GM12878 (cell line): ENCODE results near the gene LGALS8. TPM values are rescaled to one million over a fixed set of nuclear protein-coding genes. Genes with fewer than 3 reads are reported as not detected.
A peak's percentile ranks its signal among the peaks of the same experiment; 100 is the strongest.

Source experiments
- ASH2L ChIP-seq: fragments of 300-600, 200-600 bp; sonication (generic); IDR thresholded peaks from 2 replicates; pipeline ENCODE4 v1.6.1; 2017; ENCODE audit warnings: low read depth, mild to moderate bottlenecking, borderline replicate concordance
- ATF2 ChIP-seq: IDR thresholded peaks from 2 replicates; pipeline ENCODE4 v1.6.1; 2012; ENCODE audit warnings: low read length, inconsistent platforms
- CBX5 ChIP-seq: sonication (generic); IDR thresholded peaks from 2 replicates; pipeline ENCODE4 v1.6.1; 2016; ENCODE audit warnings: low read depth, moderate library complexity, mild to moderate bottlenecking, inconsistent platforms
- CHD2 ChIP-seq: IDR thresholded peaks from 2 replicates; pipeline ENCODE4 v1.6.1; 2011; ENCODE audit warnings: low read depth, low read length, improper control_type of control experiment, borderline replicate concordance
- IKZF2 ChIP-seq, 2 experiments: fragments of 450-650 bp; IDR thresholded peaks; 2 replicates each; pipeline ENCODE4 v1.6.1; 2017; ENCODE audit warnings: mild to moderate bottlenecking in 2 of 2, moderate library complexity in 2 of 2
- IRF3 ChIP-seq: fragments of 450-650 bp; IDR thresholded peaks from 2 replicates; pipeline ENCODE4 v1.6.1; 2014; ENCODE audit warnings: mild to moderate bottlenecking
- IRF4 ChIP-seq: IDR thresholded peaks from 2 replicates; pipeline ENCODE4 v1.6.1; 2011; ENCODE audit warnings: low read depth, low read length
- KLF5 ChIP-seq: fragments of 450-650 bp; IDR thresholded peaks from 2 replicates; pipeline ENCODE4 v1.6.1; 2014; ENCODE audit warnings: mild to moderate bottlenecking; ENCODE audit not compliant: partially characterized antibody
- LARP7 ChIP-seq: fragments of 450-650 bp; IDR thresholded peaks from 2 replicates; pipeline ENCODE4 v1.6.1; 2017; ENCODE audit warnings: mild to moderate bottlenecking
- MEF2B ChIP-seq: fragments of 450-650 bp; IDR thresholded peaks from 2 replicates; pipeline ENCODE4 v1.6.1; 2018; ENCODE audit warnings: mild to moderate bottlenecking, moderate library complexity; ENCODE audit not compliant: partially characterized antibody, poor library complexity, severe bottlenecking
- MYB ChIP-seq: fragments of 150-350 bp; IDR thresholded peaks from 2 replicates; pipeline ENCODE4 v1.6.1; 2014; ENCODE audit warnings: mild to moderate bottlenecking, low read depth, low read length, borderline replicate concordance
- NFIC ChIP-seq: IDR thresholded peaks from 2 replicates; pipeline ENCODE4 v1.6.1; 2012; ENCODE audit warnings: low read depth, mild to moderate bottlenecking, inconsistent platforms, low read length, moderate library complexity
- PBX3 ChIP-seq: IDR thresholded peaks from 2 replicates; pipeline ENCODE4 v1.6.1; 2011; ENCODE audit warnings: mild to moderate bottlenecking, low read depth, low read length, moderate library complexity; ENCODE audit not compliant: insufficient replicate concordance
- POLR2AphosphoS5 ChIP-seq: IDR thresholded peaks from 2 replicates; pipeline ENCODE4 v1.6.1; 2011; ENCODE audit warnings: mild to moderate bottlenecking, low read length, inconsistent platforms
- SPI1 ChIP-seq: IDR thresholded peaks from 2 replicates; pipeline ENCODE4 v1.6.1; 2011; ENCODE audit warnings: low read depth, mild to moderate bottlenecking, low read length, moderate library complexity, borderline replicate concordance; ENCODE audit not compliant: insufficient read depth
- SREBF2 ChIP-seq: IDR thresholded peaks from 2 replicates; pipeline ENCODE4 v1.6.1; 2012; ENCODE audit warnings: mild to moderate bottlenecking, low read length
- USF2 ChIP-seq: IDR thresholded peaks from 2 replicates; pipeline ENCODE4 v1.6.1; 2011; ENCODE audit warnings: low read depth, low read length, improper control_type of control experiment, borderline replicate concordance
- WRNIP1 ChIP-seq: IDR thresholded peaks from 2 replicates; pipeline ENCODE4 v1.6.1; 2011; ENCODE audit warnings: low read depth, low read length, improper control_type of control experiment, borderline replicate concordance
- YBX1 ChIP-seq: fragments of 450-650 bp; IDR thresholded peaks from 2 replicates; pipeline ENCODE4 v1.6.1; 2016; ENCODE audit warnings: antibody characterized with exemption
- ZBED1 ChIP-seq: IDR thresholded peaks from 2 replicates; pipeline ENCODE4 v1.6.1; 2016; ENCODE audit warnings: borderline replicate concordance
- ZBTB40 ChIP-seq: fragments of 450-650 bp; IDR thresholded peaks from 2 replicates; pipeline ENCODE4 v1.6.1; 2016; ENCODE audit warnings: mild to moderate bottlenecking, moderate library complexity, borderline replicate concordance
- ZNF207 ChIP-seq: fragments of 450-650 bp; IDR thresholded peaks from 2 replicates; pipeline ENCODE4 v1.6.1; 2014; ENCODE audit warnings: antibody characterized with exemption, mild to moderate bottlenecking, borderline replicate concordance
- polyA plus RNA-seq, 11 experiments: library from polyadenylated mRNA; depleted of rRNA in 4 of 11; unstranded in 6 of 11; stranded (reverse) in 5 of 11; fragments of >200 nt; fragmentation: Nextera tagmentation in 4 of 11; fragmentation: Illumina TruSeq in 1 of 11; extraction: Ambion mirVana in 4 of 11; extraction: Trizol in 1 of 11; gene quantifications; 1 replicate in 1 of 11; 2 replicates in 10 of 11; pipeline versions ENCODE4 v1.2.1 to v1.2.3, GENCODE V29; 2011 to 2016; ENCODE audit warnings: inconsistent platforms in 2 of 11, missing spikeins in 2 of 11, low read depth in 1 of 11
- total RNA-seq, 4 experiments: library from RNA; depleted of rRNA in 3 of 4; stranded (reverse); fragments of >200 nt in 3 of 4; fragmentation: Illumina TruSeq in 1 of 4; extraction: Trizol in 1 of 4; gene quantifications; 2 replicates each; pipeline versions ENCODE4 v1.2.1 to v1.2.3, GENCODE V29; 2013 to 2021

The LGALS8 gene
- total and polyA plus RNA-seq, 10 of the 15 experiments (the other 5 are each of a cell fraction or from before 2014, with no cell fraction given) = 15.4 to 86.5 (median 19.2) TPM

- no peak for TF ChIP-seq USF2
- no peak for TF ChIP-seq ATF2
- TF ChIP-seq CBX5 = no peak
- TF ChIP-seq SPI1 = no peak
- no peak for TF ChIP-seq YBX1
- no peak for TF ChIP-seq PBX3
- TF ChIP-seq IRF4 = no peak
- TF ChIP-seq ASH2L = 0 out of 2 replicates have a peak, but pooled peaks have one; percentile 7
- no peak for TF ChIP-seq IRF3
- TF ChIP-seq MEF2B = no peak
- no peak for TF ChIP-seq ZBED1
- 0 out of 2 replicates have a peak, but pooled peaks have one; percentile 55 for TF ChIP-seq LARP7
- TF ChIP-seq NFIC = no peak
- TF ChIP-seq WRNIP1 = no peak
- peak; percentile 31 to 48; a peak in 2 of 4 replicates for TF ChIP-seq IKZF2 (IDR thresholded peaks at IDR 0.05)
- TF ChIP-seq CHD2 = no peak
- no peak for TF ChIP-seq ZNF207
- no peak for TF ChIP-seq SREBF2
- TF ChIP-seq ZBTB40 = no peak
- no peak for TF ChIP-seq POLR2AphosphoS5
- TF ChIP-seq MYB = no peak
- TF ChIP-seq KLF5 = no peak
Measured at GRCh38 chr1:236523704-236524141, at the start of gene LGALS8 (continued).
